SU-DHL-6 (cell line): ENCODE measurements around the gene ZNF879.

ENCODE experiments used
- H2AFZ ChIP-seq: fragments of 200-600 bp; sonication (generic); 2 replicates; pipeline ENCODE4 v1.6.1; 2014; ENCODE audit warnings: low read depth, mild to moderate bottlenecking, moderate library complexity, mixed read lengths, antibody characterized with exemption, low read length; ENCODE audit not compliant: severe bottlenecking
- H3F3A ChIP-seq: fragments of 200-600 bp; shearing (Covaris generic); 2 replicates; pipeline ENCODE4 v1.6.0; 2016; ENCODE audit warnings: antibody characterized with exemption, mild to moderate bottlenecking; ENCODE audit not compliant: insufficient read depth
- H3K27ac ChIP-seq: fragments of 200-600 bp; sonication (generic); 2 replicates; pipeline ENCODE4 v1.5.1; 2016; ENCODE audit warnings: low read depth, mild to moderate bottlenecking, low read length, moderate library complexity, mixed read lengths
- H3K27me3 ChIP-seq: fragments of 200-600 bp; sonication (generic), shearing (Covaris generic); 2 replicates; pipeline ENCODE4 v1.6.0; 2014; ENCODE audit warnings: mild to moderate bottlenecking, low read length
- H3K36me3 ChIP-seq: fragments of 200-600 bp; sonication (generic); 2 replicates; pipeline ENCODE4 v1.6.1; 2014; ENCODE audit warnings: mild to moderate bottlenecking, low read length, mixed read lengths
- H3K4me2 ChIP-seq: fragments of 300-600, 200-600 bp; shearing (Covaris generic), sonication (generic); 2 replicates; pipeline ENCODE4 v1.6.0; 2014; ENCODE audit warnings: low read length, low read depth, mild to moderate bottlenecking; ENCODE audit not compliant: poor library complexity, severe bottlenecking
- H3K4me3 ChIP-seq: fragments of 200-600 bp; sonication (generic); 2 replicates; pipeline ENCODE4 v1.5.1; 2014; ENCODE audit warnings: antibody characterized with exemption, low read length, mild to moderate bottlenecking, mixed read lengths; ENCODE audit not compliant: insufficient read depth, poor library complexity, severe bottlenecking
- H3K79me2 ChIP-seq: fragments of 200-600 bp; sonication (generic); 2 replicates; pipeline ENCODE4 v1.6.1; 2014; ENCODE audit warnings: mild to moderate bottlenecking, low read length, moderate library complexity; ENCODE audit not compliant: insufficient read depth
- H3K9ac ChIP-seq: fragments of 200-600 bp; sonication (generic); 2 replicates; pipeline ENCODE4 v1.7.0; 2014; ENCODE audit warnings: mild to moderate bottlenecking, low read length
- H3K9me2 ChIP-seq: fragments of 200-600 bp; sonication (generic); replicated peaks from 2 replicates; pipeline ENCODE4 v1.6.1; 2014; ENCODE audit warnings: low read length; ENCODE audit not compliant: insufficient read depth
- H3K9me3 ChIP-seq: fragments of 200-600 bp; sonication (generic); 2 replicates; pipeline ENCODE4 v1.6.1; 2014; ENCODE audit warnings: low read length, mixed read lengths; ENCODE audit not compliant: insufficient read depth
- H4K20me1 ChIP-seq: fragments of 200-600 bp; sonication (generic); 2 replicates; pipeline ENCODE4 v1.6.1; 2014; ENCODE audit warnings: low read depth, mild to moderate bottlenecking, antibody characterized with exemption, low read length, moderate library complexity, mixed read lengths
- EZH2phosphoT487 ChIP-seq: fragments of 200-600 bp; sonication (generic), shearing (Covaris generic); conservative IDR thresholded peaks from 2 replicates; pipeline ENCODE4 v1.6.1; 2018; ENCODE audit warnings: mild to moderate bottlenecking, antibody characterized with exemption, low read length, moderate library complexity, mixed read lengths
- TF ChIP-seq, protein P1 (sequence below): fragments of 200-600 bp; sonication (generic); IDR thresholded peaks from one replicate; pipeline ENCODE4 v1.5.1; 2017; ENCODE audit warnings: antibody characterized with exemption, mild to moderate bottlenecking, low read length, moderate library complexity; ENCODE audit not compliant: insufficient read depth, poor library complexity, severe bottlenecking

The ZNF879 gene

DNA sequence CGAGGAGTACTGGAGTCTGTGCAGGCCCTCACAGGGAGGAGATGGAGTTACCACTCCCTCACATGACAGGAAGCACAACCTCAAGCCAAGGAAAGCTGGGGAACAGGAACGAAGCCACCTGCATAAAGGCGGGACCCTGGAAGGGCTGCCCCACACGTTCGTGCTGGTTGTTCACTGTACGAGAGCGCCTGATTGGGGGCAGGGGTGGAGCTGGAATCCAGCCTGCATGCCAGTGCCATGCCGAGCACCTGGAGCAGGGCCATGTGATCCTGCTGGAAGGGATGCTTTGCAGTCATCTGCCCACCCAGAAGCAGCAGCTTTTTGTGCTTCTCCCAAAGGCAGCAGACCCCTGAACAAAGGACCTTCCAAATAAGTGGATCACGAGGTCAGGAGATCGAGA is 39.9 kb upstream of the ZNF879 start:
- no peak for TF ChIP-seq EZH2phosphoT487
- TF ChIP-seq, protein P1, sequence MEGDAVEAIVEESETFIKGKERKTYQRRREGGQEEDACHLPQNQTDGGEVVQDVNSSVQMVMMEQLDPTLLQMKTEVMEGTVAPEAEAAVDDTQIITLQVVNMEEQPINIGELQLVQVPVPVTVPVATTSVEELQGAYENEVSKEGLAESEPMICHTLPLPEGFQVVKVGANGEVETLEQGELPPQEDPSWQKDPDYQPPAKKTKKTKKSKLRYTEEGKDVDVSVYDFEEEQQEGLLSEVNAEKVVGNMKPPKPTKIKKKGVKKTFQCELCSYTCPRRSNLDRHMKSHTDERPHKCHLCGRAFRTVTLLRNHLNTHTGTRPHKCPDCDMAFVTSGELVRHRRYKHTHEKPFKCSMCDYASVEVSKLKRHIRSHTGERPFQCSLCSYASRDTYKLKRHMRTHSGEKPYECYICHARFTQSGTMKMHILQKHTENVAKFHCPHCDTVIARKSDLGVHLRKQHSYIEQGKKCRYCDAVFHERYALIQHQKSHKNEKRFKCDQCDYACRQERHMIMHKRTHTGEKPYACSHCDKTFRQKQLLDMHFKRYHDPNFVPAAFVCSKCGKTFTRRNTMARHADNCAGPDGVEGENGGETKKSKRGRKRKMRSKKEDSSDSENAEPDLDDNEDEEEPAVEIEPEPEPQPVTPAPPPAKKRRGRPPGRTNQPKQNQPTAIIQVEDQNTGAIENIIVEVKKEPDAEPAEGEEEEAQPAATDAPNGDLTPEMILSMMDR = no peak
- H3K4me3 ChIP-seq = no peak overlapping the region

DNA sequence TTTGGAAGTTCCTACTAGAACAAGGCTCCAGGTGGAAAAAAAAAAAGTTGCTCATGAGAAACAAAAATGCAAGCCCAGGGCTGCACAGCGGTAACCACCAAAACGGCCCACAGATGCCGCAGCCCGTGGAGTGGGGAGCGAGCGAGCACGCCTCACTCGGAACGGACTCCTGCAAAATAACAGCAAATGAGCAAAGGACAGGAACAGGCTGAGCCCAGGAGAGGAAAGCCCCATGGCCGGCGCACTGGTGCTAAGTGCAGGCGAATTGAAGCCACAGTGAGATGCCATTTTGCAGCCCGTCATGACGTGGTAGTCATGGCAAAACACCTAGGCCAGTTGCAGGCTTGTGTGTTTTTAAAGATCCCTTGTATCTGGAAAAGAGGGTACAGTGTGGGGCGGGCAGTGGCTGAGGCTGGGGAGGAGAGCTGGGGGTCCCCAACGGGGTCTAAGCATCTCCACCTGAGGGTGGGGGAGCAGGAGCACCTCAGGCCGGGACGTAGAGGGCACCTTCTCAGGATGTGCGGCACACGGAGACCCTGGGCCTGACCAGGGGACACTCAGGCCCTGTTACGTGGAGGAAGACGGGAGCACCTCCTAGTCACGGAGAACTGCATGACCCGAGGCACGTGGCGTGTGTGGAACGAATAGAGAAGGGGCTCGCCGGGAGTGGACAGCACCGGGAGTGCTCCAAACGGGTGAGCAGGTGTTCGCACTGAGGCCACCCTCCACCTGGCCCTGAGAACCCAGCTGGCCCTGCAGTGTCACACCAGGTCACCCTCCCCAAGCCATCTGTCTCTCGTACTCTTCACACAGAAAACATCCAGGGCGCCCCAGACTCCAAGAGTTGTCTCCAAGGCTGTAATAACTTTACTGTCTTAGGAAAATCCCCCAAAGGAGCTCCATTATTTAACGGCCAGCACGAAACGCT is 39.2 kb upstream of the ZNF879 start:
- H3K27ac ChIP-seq = no peak overlapping the region
- TF ChIP-seq EZH2phosphoT487 = no peak
- TF ChIP-seq, protein P1 = no peak
- H4K20me1 ChIP-seq = no peaks in the 10 kb centered on the region
- H3K9ac ChIP-seq = no peak overlapping the region
- H3K79me2 ChIP-seq = no peaks in the 10 kb centered on the region
- no peaks in the 10 kb centered on the region for H3K36me3 ChIP-seq
- no peaks in the 10 kb centered on the region for H3F3A ChIP-seq
- no peaks in the 10 kb centered on the region for H3K9me3 ChIP-seq
- H3K4me2 ChIP-seq = no peak overlapping the region
- H3K4me3 ChIP-seq = no peak overlapping the region
- no peak overlapping the region for H2AFZ ChIP-seq
- H3K9me2 ChIP-seq = no peaks in the 10 kb centered on the region
- no peaks in the 10 kb centered on the region for H3K27me3 ChIP-seq

More for the DNA sequence above, 39.9 kb upstream of the ZNF879 start:
- Histone ChIP-seq H3F3A (no peaks in the 10 kb centered on the region), H3K27me3 (no peaks in the 10 kb centered on the region), H3K9me3 (no peaks in the 10 kb centered on the region; the same call in 1 of the 2 replicates), H4K20me1 (no peaks in the 10 kb centered on the region), H3K79me2 (no peaks in the 10 kb centered on the region), H3K36me3 (no peaks in the 10 kb centered on the region), H3K4me2 (no peak overlapping the region), H2AFZ (no peak overlapping the region), H3K9ac (no peak overlapping the region), H3K27ac (no peak overlapping the region), H3K9me2 (no peaks in the 10 kb centered on the region)

DNA sequence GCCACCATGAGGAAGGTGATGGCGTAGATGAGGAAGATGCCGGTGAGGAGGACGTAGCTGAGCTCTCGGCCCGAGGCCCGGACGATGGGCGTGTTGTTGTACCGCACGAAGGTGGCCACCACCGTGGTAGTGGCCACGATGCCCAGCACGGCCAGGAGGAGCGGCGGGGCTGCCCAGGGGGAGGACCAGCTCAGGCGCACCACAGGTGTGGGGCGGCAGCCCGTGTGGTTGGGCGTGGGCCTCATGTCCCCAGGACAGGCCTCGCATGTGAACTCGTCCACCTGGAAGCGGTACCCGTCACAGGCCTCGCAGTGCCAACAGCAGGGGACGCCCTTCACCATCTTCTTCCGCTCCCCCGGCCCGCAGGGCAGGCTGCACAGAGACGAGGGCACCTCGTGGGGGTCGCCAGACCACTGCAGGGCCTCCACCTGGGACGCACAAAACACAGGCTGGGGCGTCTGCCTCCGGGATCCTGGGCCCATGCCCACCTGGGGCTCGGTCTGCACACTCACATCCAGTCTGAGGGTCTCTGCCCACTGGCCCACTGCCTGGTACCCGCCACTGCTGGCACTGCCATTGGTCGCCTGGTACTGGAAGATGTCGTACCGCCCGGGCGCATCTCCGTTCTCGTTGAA is 37.2 kb upstream of the ZNF879 start:
- no peak for TF ChIP-seq EZH2phosphoT487
- TF ChIP-seq, protein P1 = no peak
- Histone ChIP-seq H3K27ac (no peak overlapping the region), H4K20me1 (no peaks in the 10 kb centered on the region), H3K4me2 (no peak overlapping the region), H3K36me3 (no peaks in the 10 kb centered on the region), H3K79me2 (no peaks in the 10 kb centered on the region), H3K9me3 (no peaks in the 10 kb centered on the region), H3K27me3 (no peaks in the 10 kb centered on the region), H3K4me3 (no peak overlapping the region), H3K9me2 (no peaks in the 10 kb centered on the region), H3K9ac (no peak overlapping the region), H3F3A (no peaks in the 10 kb centered on the region), H2AFZ (no peak overlapping the region)
